Cerebellar nuclear complex (tissue), 1 donor: Measurements from ENCODE around the gene EDN2.

Source experiments
- DNase-seq, 2 experiments: peaks; one replicate each; lab custom pipeline; 2025; lab: John Stamatoyannopoulos, UW

The EDN2 gene

DNA sequence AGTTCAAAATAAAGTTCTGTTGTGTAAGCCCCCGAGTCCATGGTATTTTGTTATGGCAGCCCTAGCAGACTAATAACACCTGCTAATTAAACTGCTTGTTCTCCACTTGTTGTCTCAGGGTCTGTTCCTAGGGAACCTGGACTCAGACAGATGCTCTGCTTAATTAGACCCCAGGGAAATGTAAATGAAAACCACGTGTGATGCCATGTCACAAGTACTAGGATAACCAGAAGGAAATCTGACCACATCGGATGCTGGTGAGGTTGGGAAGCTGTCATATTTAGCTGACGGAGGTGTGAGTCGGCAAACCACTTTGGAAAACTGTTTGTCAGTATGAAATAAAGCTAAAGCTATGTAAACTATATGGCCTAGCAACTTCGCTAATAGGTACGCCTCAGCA is 19.6 kb downstream of the EDN2 start:
- DNase-seq = no peak

DNA sequence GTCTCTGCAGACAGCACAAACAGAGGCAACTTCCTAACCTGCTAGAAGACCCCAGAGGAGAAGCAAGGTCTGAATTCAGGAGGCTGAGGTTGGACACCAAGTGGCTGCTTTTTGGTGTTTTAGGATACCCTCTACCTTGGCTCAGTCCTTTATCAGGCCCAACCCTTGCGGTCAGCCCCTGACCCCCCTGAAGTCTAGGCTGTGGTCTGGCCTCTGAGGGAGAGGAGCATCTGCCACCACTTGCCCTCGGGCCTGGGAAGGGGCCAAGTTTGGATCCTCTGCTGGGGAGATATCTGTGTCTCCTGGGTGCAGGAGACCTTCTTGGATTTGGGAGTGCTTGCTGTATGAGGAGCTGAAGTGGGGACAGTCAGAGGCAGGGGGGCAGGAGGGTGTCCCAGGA is 21.0 kb downstream of the EDN2 start:
- no peak for DNase-seq

DNA sequence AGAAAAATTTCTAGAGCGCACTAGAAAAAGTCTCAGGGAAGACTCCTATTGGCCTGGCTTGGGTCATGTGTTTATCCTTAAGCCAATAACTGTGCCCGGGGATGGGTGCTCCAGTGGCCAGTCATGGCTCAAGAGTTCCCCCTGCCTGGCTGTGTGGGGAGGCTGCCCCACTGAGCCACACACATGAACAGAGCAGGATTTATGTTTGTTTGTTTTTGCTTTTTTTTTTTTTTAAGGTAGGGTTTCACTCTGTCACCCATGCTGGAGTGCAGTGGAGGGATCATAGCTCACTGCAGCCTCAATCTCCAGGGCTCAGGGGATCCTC is 21.8 kb downstream of the EDN2 start:
- no peak for DNase-seq

DNA sequence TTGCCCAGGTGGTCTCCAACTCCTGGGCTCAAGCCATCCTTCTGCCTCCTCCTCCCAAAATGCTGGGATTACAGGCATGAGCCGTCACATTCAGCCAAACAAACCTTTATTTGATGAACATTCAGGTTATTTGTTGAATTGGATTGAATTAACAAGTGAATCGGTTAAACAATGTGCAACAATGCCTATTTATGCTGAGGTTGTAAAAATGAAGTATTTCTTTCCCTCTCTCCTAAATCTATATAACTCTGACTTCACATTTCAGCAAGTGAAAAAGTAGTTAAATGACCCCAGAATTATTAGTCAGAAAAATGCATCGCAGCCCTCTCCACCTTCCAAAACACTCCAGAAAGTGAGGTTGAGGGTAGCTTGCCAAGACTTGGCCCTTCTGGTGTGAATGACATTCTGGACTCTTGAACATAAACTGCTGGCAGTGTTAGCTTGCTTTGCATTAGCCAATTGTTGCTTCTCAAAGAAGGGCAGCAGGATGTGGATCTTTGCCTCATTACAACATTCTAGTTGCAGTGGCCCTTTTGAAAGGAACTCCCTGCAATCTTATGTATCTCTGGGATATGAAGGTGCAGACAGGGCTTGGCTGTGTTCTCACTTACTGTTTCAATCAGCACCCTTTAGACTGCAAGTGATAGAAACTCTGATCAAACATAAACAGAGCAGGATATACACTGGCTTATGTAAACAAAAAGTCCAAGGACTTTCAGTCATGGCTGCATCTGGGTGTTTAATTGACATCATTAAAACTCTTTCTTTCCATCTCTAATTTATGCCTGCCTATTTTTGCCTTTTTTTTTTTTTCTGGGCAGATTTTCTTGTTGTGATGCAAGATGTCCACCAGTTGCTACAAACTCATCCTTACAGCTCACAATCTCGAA is 22.4 kb downstream of the EDN2 start:
- DNase-seq = no peak

DNA sequence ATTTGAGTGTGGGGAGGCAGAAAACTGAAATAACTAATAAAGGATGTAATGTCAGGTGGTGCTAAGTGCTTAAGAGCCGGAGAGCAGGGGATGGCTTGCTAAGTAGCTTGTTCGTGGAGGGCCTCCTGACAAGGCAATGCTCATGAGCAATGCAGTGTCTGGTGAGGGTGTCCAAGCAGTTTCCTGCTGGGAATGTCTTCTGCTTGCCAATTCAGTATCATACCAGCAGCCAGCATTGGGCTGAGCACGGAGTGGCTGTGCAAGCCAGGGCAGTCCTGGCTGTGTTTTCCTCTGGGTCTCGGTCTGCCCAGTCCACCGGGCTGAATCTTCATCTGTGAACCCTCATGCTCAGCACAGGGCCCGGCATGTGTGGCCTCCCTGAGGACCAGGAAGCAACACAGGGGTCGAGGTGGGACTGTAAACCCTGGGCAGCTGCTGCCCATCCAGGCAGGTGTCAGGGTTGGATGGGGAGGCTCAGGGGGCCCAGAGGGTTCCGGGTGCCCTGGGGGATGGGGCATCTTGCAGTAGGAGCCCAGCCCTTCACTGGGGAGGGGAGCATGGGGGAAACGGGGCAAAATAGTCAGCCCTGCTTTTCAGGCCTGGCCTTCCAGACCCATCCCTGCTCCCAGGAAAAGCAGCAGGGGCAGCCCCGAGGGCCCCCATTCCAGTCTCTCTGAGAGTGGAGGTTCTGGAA is 27.5 kb downstream of the EDN2 start:
- no peak for DNase-seq

DNA sequence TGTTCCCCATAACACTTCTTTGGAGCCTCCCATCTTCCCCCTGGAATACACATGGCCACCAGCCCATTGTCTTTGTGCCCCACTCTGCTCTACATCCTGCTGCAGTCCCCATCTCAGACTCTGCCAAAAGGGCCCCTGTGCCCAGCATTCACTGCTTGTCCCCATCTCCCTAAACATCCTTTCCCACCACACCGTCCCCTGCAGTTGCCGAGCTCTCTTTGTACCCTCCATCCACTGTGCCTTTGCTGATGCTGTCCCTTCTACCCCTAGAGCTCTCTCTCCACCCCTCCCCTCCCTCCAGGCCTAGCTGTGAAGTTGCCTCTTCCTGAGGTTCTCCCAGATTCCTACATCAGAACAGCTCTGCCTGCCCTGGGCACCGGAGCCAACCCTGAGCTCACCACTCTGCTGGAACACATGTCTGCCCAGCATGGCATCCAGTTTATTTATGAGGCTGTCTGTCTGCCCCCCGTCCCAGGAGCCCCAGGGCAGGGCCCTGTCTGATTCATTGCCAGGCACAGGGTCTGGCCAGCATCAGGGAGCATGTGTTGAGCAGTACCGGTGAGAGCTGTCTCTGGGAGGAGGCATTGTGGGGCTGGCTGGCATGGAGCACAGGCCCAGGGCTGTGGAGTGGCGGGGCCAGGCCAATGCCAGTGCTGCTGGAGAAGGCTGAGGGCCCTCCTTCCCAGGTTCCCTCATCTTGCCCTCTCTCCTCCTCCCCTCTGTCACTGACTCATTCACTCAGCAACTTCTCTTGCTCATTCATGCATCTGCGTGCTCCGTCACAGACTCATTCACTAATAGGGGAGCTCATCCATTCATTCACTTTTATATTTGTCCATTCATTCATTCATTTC is 28.8 kb downstream of the EDN2 start:
- peak; percentile 61 to 81 for DNase-seq

DNA sequence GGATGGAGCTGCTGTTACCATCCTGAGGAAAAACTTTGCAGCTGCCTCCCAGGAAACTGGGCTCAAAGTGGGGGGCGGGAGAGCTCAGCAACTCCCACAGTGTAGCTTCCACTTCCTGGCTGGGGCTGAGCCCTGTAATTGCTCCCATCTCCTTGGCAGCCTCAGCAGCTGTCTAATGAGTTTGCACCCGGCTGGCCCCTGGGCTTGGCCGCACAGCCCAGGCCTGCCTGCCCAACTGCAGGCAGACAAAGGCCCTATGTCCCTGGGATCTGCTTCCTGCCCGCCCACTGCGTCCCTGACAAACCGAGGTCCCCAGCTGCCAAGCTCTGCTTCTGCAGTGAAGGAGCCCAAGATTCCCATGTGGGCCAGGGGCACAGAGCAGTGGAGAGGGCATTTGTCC is 30.1 kb downstream of the EDN2 start:
- DNase-seq = no peak

DNA sequence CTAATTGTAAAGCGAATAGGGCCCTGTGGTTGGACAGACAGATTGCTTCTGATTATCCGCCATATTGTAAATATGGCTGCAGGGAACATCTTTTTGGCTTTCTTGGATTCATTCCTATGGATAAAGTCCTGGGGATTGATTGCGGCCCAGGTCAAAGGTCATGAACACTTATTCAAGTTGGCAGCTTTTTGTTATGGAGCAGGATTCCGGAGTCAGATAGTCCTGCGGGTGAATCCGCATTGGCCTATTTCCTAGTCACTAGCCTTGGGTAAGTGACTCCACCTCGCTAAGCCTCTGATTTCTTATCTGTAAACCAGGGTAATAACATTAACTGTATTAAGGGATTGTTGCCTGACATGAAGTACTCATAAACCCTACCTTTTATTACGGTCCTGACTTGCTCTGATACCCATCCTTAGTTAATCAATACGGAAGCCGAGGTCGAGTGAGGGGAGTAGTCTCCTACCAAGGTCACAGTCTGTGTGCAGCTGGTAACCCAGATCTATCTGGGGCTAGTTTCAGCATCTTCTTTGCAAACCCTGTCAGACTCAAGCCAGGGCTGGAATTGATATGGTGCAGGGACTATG is 31.7 kb downstream of the EDN2 start:
- DNase-seq = no peak

DNA sequence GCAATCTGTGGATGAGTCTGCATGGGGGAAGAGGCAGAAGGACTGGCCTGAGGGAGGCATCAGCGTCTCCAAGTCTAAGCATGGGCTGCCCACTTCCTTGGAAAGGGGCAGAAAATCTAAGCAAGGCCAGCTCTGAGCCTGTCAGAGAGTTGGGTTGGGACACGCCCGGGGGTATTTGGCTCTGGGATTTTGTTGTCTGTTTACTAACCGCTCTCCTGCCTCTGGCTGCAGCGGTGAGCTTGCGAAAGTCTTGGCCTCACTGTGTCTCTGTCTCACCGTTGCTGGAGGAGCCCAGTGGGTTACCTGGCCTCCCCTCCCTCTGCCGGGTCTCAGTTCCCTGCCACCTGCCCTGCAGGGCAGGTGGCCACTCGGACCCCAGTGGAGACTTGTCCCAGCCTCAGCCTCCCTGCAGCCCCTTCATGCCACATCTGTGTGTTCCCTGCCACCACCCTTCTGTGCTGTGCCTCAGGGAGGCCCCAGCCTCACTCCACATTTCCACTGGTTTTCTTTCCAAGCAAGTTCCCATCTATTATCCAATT is 33.7 kb downstream of the EDN2 start:
- DNase-seq = no peak

DNA sequence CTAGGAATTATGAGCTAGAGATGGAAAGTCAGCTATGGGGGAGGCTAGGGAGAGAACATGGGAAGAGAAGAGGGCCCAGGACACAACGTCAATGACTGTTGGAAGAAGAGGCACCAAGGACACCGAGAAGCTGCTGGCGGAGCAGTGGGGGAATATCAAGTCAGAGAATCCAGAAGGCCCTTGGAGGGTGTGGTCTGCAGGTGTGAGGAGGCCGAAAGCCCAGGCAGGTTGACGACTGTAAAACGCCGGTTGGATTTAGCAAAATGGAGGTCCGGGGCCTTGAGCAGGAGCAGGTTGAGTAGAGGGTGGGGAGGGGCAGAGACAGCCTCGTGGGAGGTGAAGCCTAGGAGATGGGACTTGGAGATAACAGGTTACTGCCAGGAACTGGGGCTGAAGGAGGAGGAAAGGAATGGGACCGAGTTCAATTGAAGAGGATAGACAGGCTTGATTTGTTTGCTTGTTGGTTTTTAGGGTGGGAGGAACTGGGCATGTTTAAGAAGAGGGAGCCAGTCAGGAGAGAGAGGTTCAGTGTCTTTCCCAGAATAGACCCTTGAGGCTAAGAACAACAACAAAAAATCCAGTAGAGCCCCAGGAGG is 35.1 kb downstream of the EDN2 start:
- no peak for DNase-seq

DNA sequence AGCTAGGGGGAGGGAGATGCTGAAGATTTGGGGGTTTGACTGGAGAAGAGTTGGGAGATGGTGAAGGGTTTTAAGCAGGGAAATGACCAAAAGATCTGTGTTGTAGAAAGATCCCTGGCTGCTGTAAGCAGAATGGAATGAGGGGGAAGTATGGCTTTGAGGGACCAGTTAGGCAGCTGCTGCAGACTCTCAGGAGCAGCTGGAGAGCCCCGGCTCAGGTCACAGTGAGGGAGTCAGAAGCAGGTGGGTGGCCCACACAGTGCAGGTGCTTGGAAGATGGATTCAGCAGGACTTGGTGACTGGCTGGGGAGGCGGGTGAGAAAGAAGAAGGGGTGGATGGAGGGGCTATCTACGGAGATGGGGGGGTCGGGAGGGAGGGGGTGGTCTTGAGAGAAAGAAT is 35.7 kb downstream of the EDN2 start:
- DNase-seq = no peak

DNA sequence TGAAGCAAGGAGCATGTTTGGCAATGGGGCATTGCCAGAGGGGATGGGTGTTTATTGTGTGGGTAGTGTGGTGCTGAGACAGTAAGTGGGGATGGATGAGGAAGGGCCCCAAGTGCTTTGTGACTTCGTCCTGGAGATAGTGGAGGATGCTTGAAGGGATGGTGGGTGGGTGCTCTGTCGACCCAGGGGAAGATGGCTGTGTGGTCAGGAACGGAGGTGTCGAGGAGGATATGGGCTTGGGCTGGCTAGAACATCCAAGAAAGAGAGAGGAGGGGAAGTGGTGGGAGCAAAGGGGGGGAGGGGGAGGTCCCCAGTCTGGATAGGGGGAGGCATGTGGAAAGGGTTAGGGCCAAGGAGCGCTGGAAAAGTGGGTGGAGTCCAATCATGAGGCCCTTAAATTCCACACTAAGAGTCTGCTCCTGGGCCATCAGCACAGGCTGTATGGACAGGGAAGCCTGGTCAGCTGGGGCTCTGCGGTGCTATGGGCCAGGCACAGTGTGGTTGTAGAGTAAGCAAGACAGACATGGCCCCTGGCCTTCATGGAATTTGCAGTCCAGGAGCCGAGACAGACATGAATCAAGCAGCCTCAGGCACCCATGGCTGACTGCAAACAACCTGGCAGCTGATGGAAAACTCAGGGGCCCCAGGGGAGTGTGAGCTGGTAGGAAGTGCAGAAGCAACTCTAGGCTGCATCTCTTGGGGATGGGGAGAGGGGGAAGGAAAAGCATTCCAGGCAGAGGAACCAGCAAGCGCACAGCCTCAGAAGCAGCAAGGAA is 36.3 kb downstream of the EDN2 start:
- no peak for DNase-seq

DNA sequence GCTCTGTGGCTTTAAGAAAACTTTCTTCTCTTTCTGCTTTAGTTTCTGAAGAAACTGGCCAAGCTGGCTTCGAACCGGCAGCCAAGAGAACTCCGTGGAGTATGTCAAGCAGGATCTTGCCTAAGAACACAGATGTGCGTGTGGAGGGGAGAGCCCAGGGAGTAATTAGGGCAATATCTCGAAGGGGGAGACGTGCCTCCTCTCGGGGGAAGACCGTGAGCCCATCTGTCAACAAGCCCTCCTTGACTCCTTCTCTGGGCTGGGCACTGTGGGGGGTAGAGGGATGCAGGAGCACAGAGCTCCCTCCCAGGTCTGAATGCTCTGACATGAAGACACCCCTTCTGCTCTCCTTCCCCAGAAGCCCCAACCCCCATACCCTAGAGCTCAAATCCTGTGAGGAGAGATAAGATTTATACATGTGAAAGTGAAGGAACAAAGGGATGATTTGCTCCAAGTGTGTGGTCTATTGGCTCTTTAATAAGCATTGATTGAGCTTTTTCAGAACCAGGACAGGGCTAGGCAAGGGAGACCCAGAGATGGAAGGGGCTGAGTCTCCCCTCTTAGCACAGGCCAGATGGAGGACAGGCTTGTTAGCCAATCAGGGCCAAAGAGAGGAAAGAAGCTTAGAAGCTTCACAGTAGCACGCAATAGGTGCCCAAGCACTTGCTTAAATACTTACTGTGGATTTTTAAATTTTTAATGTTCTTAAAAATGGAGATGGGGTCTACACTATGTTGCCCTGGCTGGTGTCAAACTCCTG is 37.5 kb downstream of the EDN2 start:
- DNase-seq = no peak

DNA sequence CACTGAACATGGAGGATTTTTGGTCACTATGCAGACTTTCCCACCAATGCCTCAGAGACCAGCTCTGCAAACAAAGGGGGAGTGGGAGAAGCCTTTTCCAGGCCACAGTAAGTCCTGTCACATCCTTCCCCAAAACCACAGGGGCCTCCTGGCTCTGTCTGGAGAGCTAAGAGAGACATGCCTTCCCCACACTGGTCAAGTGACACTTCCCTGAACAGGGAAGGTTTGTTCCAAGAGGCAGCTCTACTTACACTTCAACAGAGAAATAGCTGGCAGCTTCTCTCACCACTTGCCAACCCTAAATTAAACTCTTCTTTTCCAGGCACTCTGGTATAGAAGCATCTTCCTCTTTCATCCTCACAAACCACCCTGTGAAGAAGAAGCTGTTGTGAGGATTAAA is 39.7 kb downstream of the EDN2 start:
- no peak for DNase-seq

DNA sequence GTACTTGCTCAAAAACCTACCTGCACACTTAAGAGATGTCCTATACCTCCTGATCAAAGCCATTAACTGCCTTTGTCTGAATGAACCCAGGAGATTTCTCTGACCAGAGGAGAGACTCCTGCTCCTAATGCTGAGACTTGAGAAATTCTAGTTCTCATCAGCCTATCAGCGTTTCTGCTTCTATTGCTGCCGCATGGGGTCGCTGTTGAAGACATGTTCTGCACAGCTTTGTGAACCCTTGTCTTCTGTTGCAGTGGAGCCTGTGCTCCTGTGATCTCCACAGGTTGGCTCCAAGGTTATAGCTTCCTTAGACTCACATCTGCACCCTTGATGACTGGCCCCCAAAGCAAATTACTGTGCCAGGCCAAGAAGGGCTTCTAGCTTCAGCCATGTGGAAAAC is 40.2 kb downstream of the EDN2 start:
- DNase-seq = no peak

DNA sequence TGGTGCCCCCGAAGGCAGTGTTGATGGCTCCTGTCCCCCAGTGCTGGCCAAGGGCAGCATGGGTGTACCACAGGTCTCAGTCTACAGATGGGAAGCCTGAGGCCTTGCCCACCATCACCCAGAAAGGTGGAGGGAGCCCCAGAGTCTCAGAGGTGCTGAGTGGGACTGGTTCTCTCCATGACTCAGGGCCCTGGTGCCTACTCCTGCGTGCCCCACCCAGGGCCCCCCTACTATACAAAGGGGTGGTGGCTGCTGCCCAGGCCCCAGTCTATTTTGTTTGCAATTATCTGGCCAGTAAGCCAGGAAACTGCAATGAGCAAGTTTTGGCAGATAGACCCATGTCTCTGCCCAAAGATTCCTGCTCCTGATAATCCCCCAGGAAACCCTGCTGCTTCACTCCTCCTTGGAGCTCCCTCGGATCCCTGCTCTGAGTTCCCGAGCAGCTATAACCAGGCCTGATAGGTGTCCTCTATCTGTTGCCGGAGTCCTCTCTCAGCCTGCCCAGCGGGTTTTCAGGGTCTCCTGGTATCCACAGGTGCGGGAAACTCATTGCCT is 41.7 kb downstream of the EDN2 start:
- DNase-seq = no peak

DNA sequence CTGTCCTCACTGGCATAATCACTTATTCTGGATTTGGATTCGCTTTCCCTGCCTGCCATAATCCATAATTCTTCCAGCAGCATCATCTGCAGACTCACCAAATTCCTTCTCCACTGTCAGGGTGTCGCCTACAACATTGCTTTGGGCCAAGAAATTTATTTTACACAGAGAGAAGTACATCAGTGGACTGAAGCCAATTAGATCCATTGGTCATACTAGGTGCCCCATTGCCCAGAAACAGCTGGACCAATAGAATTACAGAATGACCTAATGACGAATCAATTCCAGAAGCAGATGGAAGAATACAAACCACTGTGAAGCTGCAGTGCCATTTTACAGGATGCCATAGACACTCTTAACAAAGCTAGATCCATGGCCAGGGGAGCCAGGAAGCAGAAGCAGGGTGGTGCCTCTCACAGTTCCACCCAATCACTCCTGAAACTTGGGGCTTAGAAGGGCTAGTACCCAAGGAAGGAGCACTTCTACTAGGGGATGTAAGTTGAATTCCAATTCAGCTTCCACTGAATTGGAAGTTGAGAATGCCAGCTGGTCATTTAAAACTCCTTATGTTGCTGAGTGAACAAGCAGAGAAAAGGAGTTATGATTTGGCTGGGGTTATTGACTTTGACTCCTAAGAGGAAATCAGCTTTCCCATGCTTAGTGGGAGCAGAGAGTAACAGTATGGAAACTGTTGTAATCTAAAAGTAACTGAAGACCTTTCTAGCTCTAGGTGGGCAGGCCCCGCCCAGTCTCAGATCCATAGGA is 44.0 kb downstream of the EDN2 start:
- no peak for DNase-seq

DNA sequence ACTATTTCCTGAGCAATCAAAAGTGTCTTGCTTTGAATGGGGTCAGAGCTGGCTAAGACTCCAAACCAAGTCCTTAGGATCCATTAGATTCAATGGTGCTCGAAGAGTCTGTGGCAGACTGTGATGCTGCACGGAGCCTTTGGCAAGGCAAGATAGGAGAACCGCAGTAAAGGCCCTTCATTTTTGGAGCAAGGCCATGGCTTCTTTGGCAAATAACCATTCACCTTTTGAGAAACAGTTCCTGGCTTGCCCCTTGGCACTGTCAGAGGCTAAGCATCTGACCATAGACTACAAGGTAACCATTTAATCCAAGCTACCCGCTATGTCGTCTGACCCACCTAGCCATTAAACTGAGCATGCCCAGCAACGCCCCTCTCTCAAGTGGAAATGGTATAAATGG is 45.2 kb downstream of the EDN2 start:
- no peak for DNase-seq

DNA sequence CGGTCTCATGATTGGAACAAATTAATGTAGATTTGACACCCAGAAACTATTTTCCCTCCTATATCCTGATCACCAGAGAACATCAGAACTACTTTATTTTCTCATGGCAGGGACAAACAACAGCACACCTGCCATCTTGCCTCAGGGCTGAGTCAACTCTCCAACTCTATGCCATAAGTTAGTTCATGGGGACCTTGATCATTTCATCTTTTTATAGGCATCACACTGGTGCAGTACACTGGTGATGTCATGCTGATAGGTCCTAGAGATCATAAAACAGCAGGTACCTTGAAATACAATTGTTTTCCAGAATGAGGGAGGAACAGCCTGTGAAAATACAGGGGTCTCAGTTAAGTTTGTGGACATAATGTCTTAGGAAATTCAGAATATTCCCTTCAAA is 45.8 kb downstream of the EDN2 start:
- DNase-seq = no peak
